GM18907 (cell line): ENCODE measurements around the gene AKT1.
A peak's percentile ranks its signal among the peaks of the same experiment; 100 is the strongest.
"Not testable (repeated sequence)": the region's sequence is repeated elsewhere in the genome, so short reads cannot be mapped to it uniquely, and the experiment has no call there.

Experiments used
- ATAC-seq: cut with Tn5 transposase; IDR thresholded peaks from one replicate; pipeline ENCODE4 v1.9.1; 2021; ENCODE audit warnings: mild to moderate bottlenecking, moderate library complexity; ENCODE audit not compliant: unreplicated experiment

Gene AKT1

DNA sequence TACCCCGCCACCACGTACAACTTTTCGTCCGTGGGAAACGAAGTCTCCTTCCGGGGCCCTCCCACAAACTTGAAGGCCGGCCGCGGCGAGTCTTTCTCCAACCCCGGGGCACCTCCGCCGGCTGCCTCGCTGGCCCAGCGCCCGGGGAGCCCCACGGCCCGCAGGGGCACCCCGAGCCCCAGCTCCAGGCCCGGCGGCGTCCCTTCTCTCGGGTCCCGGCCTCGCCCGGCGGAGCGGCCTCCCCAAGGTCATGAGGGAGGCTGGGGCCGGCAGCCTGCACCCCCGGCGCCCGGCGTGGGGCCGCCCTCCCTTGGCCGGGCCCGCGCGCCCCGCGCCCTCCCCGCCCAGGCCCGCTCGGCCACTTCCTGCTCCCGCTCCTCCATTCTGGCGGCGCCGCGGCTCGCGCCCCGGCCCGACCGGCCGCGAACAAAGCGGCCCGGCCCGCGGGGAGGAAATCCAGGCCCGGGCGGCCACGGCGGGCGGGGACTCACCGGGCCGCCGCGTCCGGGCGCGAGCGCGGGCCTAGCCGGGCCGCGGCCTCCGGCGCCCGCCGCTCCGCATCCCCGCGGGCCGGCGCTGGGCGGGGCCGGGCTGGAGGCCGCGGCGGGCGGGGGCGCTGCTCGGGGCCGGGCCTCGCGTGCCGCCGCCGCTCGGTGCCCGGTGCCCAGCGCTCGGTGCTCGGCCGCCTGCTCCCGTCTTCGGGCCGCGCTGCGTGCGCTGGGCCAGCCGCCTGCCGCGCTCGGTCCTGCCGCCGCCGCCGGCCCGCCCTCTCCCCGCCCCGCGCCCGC is at the start of gene AKT1:
AKT1 (minus strand) TSS at position 756 of the 788 bp plus-strand sequence. CDS start 3,105 bp downstream, outside the sequence.
- ATAC-seq = no peak

DNA sequence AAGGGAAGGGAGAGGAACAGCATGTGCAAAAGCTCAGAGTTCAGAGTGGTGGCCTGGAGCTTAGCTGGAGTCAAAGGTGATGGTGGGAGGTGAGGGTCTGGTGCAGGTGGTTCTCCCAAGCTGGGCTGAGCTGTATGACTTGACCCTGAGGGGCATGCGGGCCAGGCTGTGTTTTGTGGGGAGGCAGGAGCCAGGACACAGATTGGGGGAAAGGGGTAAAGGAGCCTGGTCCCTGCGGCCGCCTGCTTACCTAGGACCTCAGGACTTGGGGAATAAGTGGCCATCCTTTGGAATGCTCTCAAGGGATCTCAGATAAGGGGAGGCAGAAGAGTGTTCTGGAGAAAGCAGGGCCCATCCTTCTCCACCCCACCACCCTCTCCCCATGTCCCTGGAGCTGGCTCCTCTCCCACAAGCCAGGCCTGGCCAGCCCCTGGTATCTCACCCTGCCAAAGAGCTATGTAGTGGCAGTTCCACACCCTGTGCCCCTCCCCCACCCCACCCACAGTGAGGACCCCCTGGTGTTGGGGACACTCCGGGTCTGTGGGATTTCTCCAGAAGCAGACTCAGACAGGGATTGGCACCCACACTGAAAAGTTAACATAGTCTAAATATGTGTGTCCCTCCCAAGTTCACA is 49.6 kb upstream of the AKT1 start:
- ATAC-seq = no peak

DNA sequence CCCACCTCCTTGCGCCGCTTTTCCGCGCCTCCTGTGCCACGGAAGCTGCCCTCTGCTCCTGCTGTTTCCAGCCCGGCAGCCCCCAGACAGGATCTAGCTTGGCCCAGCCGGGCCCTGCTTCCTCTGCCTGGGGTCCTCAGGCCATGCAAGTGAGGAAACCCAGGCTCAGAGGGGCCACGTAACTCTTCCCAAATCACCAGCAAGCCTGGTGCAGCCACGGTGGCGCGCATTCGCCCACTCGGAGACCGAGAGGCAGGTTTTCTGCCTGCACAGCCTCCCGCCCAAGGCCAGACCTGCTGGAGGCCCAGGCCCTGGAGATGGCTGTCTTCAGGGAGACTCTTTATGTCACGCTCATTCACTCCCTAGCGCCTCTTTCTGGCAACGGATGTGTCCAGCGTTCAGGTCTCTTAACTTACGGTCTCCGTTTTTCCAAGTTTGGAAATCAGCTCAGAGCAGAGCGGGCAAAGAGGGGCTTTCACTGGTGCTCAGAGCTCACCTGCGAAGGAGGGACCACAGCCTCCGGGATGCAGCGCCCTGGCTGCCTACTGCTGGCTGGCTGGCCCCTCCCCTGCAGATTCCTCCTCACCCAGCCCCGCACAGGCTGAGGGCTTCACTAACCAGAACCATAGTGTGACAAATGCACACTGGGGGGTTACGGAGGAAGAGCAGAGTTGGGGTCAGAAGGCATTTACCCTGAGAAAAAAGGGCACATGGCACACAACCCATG is 48.9 kb upstream of the AKT1 start:
- no peak for ATAC-seq

DNA sequence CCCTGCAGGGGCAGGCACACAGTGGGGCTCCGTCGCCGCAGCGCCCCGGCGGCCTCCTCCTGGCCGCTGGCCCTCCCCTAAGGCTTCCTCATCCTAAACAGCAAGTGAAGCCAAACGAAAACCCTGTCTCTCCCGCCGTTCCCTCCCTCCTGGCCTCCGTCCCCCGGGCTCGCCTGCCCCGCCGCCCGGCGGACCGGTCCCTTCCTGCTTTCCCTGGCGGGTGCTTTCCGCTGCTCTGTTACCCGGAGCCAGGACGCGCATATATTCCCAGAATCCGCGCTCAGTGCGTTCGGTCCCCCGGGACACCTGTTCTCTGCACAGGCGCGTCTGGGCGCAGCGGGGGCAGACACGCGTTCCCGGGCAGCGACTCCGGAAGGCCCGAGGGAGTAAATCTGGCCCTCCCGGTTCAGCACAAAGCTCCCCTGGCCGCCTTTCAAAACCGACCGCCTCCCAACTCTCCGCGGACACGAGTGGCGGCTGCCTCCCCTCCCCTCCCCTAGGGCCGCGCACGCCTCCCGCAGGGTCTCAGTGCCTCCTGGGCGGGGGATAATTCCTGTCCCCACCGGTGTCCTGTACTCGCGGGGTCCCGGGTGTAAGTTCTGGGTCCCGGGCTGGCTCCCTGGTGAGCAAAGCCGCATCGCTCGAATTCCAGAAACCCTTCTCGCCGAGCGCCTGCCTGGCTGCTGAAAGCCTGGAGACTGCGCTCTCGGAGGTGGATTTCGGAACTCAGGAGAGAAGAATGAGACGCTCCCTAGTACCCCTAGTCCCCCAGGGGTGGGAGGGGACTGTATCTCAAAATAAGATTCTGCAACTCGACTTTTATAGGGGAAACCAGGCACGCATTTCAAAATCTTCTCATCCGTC is 48.1 kb upstream of the AKT1 start:
- ATAC-seq = no peak

DNA sequence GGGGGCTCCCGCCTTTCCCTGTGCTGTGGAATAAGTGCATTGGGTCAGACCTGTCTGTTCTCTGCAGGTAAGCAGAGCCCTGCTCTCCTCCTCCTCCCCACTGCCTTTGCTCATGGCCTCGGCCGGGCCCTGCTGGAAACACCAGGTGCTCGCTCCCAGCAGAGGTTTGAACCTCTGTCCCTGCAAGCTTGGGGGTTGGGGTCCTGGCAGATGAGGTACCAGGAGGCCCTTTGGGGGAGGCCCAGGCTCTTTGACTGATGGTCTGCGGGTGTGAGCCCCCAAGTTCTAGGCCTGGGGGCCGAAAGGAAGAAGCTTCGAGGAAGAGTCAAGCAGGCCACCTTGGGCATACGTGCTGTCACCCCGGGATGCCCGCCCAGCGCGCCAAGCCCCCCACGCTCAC is 47.5 kb upstream of the AKT1 start:
- no peak for ATAC-seq

DNA sequence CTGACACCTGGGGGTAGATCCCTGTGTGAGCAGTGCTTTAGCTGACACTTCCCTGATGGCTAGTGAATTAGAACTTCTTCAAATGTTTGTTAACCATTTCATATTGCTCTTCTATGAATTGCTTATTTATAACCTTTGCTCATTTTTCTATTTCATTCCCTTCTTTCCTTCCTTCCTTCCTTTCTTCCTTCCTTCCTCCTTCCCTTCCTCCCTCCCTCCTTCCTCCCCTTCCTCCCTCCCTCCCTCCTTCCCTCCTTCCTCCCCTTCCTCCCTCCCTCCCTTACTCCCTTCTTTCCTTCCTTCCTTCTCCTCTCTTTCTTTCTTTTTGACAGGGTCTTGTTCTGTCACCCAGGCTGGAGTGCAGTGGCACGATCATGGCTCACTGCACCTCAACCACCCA is 46.2 kb upstream of the AKT1 start:
- no peak for ATAC-seq

DNA sequence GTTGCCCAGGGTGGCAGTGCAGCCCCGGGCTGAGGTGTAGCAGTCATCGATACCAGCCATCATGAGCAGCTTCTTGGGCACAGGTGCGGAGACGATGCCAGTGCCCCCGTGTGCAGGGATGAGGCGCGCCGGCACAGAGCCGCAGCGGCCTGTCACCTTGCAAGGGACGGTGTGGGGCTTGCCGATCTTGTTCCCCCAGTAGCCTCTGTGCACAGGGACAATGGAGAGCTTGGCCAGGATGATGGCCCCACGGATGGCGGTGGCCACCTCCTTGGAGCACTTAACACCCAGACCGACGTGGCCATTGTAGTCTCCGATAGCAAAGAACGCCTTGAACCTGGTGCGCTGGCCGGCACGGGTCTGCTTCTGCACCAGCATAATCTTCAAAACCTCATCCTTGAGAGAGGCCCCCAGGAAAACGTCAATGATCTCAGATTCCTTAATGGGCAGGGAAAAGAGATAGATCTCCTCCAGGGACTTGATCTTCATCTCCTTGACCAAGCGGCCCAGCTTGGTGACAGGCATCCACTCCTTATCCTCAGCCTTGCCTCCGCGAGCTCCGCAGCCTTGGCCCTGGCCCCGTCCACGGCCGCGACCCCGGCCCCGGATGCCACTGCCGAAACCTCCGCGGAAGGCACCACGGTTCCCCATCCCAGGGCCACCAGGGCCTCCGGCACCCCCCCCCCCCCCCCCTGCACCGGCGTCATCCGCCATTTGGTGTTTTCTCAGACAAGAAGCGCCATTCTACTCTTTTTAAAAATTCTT is 40.8 kb upstream of the AKT1 start:
- not testable (repeated sequence) for ATAC-seq

DNA sequence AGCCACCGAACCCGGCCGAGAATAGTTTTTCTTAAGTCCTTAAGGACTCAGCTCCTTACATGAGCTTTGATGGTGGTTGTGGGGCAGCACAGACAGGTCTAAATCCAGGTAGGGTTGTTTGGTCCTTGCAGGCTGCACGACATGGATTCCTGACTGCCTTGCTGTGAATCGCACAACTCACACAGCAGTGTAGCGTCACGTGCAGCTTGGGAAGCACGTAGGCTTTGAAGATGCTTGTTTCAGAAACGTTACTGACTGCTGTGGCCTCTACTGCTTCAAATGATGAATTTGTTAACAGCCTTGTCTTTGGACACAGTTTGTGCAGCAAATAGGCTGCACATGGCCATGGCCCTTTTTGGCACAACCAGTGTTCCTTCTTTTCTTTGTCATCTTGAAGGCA is 35.2 kb upstream of the AKT1 start:
- no peak for ATAC-seq

DNA sequence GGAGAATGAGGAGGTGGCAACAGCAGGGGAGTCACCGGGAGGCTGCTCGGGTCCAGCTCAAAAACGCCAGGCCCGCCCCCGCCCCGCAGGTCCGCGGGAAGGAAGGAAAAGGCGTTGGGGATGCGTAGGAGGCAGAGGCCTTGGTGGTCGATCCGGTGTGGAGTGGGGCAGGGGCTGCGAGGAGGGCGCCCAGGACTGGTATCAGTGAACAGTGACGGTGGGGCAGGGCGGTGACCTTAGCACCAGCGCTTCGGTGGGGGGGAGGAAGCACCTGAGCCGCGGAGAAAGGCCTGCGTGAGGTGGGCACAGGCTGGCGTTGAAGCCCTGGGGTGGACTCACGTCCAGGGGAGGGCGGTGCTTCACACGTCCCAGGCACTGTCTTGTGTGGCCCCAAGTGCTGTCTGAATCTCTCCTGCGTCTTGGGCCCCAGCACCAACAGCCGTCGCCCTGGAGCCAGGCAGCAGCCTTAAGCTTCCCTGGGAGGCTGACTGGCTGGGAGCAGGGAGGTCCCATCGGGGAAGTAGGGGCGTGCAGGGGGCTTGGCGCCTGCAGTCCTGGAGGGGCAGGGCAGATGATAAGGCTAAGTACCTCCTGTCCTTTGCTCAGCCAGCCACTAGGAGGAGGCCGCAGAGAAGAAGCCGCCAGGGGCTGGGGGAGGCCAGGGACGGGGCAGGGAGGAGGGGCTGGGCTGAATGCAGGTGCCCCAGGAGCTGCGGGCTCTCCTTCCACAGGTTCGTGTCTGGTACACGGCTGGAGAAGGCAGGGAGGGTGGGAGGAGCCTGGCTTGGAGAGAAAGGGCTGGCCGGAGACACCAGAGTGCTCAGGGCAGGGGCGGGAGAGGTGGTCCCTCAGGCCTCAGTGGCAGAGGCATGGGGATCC is 31.9 kb upstream of the AKT1 start:
- ATAC-seq = no peak

DNA sequence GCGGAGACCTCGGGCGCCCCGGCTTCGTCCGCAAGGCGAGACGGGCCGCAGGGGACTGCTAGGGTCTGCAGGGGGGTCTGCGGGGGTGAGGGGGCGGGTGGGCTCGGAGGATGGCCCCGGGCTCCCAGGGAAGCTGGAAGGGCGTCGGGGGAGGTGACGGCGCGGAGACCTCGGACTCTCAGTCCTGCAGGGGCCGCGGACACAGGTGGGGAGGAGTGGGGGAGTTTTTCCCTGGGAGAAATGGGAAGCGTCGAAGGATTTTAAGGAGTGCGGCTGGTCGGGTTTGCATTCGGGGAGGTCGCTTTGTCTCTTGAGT is 31.3 kb upstream of the AKT1 start:
- ATAC-seq = no peak

DNA sequence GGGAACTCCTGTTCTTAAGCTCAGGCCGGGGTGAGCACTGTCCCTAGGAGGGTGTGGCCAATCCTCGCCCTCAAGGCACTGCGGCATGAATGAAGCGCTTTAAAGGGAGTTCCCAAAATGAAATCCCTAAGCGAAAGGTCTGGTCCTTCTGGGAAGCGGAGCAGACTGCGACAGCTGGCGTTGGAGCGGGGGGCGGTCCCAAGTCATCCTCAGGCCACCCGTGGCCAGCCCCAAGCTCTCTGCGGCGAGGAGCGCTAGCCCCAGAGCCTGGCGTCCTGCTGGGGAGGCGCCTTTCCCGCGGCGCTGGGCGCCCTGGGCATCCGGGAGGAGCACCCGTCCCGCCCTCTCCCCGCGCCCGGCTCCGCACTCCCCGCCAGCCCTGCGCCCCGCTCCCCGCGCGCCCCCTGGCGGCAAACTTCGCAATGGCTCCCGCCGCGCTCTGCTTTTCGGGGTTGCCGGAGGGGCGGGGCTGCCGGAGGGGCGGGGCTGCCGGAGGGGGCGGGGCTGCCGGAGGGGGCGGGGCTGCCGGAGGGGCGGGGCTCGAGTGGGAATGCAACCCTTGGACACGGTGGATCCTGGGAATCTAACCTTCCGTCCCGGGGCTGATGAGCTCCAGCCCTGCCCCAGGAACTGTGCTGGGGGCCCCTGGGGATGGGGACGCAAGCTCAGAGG is 30.8 kb upstream of the AKT1 start:
- peak; percentile 69 for ATAC-seq

DNA sequence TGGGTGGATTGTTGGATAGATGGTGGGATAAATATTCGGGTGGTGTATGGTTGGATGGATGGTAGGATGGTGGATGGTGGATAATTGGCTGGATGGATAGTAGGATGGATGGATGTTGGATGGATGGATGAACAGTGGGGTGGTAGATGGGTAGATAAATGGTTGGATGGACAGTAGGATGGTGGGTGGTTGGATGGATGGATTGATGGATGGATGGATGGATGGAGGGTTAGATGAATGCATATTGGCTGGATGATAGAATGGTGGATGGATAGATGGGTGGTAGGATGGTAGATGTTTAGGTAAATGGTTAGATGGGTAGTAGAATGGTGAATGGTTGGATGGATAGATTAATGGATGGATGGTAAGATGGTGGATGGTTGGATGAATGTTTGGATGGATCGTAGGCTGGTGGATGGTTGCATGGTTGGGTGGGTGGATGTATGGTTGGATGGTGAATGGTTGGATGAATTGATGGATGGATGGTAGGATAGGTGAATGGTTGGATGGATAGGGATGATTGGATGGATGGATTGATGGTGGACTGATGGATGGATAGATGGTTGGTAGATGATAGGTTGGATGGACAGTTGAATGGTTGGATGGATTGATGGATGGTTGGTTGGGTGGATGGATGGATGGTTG is 28.9 kb upstream of the AKT1 start:
- no peak for ATAC-seq

DNA sequence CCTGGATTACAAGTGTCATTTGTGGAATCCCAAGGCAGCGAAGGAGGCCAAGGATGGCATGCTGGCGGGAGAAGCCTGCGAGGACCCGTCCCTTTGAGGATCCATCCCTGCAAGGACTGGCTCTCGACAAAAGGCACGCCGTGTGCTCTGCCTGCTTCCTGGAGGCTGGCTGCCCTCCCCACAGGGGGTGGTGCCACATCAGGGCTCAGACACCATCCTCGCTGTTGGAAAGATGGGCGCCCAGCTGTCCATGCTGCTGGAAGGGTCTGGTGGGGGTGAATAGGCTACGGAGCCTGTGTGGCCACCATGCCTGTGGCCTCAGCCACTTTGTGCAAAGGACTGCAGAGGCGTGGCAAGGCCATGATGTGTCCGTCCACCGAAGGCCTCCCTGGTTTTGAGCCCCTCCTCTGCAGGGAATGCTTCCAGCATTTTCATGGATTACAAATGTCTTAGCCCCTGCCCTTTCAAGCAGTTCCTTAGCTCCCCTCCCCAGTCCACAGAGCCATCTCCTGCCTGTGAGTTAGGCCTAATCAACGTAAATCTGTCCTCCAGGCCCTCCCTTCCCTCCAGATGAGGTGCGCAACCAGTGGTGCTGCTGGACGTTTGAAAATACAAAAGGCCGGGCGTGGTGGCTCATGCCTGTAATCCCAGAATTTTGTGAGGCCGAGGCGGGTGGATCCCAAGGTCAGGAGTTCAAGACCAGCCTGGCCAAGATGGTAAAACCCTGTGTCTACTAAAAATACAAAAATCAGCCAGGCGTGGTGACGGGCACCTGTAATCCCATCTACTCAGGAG is 27.5 kb upstream of the AKT1 start:
- ATAC-seq = no peak

DNA sequence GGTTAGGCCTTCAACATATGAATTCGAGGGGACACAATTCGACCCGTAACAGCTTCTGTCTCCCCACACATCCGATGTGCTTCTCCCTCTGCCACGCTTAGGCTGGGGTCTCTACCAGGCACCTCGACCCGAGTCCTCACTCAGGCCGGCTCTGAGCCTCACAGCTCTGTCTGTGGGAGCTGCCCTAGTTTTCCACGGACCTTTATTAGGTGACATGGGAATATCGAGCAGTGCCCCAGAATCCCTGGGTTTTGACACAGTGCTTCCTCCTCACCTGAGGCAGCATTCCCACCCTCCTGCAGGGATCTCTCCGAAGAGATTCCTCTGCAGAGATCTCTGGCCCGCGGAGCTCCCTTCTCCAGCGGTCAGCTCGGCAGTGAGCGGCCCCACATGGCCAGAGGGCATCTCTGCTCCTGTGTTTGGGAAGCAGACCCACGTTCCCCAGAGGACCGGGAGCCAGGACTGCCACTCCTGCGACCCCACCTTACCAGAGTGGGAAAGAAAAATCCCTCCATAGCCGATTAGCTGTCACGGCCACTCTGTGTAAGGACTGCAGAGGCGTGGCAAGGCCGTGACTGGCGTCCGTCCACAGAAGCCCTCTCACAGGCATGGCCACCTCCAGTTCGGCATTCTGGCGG is 26.5 kb upstream of the AKT1 start:
- no peak for ATAC-seq

DNA sequence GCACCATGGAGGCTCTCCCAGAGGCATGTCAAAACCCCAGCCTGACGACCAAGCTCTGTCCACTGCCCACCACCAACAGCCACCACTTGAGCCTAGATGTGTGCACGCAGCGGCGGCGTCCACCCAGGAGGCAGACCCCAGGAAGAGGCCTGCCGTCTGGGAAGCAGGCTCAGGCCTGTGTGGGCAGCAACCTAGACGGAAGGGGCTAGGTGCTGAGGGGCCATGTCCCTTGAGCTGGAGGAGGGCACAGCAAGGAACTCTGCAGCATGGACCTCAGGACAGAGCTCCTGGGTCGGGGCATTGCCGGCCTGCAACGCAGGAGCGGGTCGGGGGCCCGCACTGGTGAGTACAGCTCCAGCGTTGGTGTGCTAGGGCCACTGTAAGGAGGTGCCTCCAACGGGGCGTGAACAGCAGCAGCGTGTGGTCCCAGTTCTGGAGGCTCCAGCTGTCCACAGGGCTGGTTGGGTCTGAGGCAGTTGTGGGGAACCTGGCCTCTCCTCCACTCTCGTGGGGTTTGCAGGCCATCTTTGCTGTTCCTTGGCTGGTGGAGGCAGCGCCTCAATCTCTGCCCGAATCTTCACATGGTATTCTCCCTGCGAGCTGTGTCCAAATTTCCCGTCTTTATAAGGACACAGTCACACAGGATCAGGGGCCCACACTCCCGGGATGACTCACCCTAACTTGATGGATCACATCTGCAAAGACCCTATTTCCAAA is 25.8 kb upstream of the AKT1 start:
- ATAC-seq = no peak

DNA sequence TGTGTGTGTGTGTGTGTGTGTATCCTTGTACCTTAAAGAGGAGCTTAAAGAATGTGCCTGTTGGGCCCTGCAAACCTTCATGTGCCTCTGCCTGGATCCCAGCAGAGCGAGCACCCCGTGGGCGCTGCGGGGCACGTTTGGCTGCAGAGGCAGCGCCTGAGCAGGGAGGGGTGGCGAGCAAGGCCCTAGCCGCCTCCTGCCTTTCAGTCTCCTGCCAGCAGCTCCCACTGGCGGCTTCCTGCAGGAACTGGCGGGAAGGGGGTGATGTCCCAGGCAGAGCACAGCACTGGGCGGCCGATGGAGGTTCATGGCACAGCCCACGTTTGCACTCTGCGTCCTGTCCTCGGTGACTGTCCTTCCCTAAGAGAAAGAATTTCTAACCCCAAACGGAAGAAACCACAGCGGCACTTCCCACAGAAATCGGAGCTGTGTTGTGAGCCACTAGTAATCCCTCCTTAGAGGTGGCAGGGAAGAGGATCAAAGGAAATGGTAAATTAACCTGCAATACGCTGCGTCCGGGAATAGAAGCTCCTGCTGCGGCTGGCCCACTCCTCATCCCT is 25.2 kb upstream of the AKT1 start:
- ATAC-seq = no peak
